Neural progenitor cell (in vitro differentiated cells): ENCODE measurements around the gene SLC12A7.

Source experiments
- CTCF ChIP-seq: fragments of 200-600 bp; sonication (generic); IDR thresholded peaks from 2 replicates; pipeline ENCODE4 v1.5.1; 2017; ENCODE audit warnings: antibody characterized with exemption, mild to moderate bottlenecking
- EZH2 ChIP-seq: fragments of 200-600 bp; sonication (generic); IDR thresholded peaks from 2 replicates; pipeline ENCODE4 v1.6.1; 2017; ENCODE audit warnings: antibody characterized with exemption, mild to moderate bottlenecking, moderate library complexity
- EZH2phosphoT487 ChIP-seq: fragments of 200-600 bp; sonication (generic); IDR thresholded peaks from 2 replicates; pipeline ENCODE4 v1.6.1; 2017; ENCODE audit warnings: antibody characterized with exemption

GRCh38 chr5:1020452-1020961 is 91.4 kb downstream of the SLC12A7 start:
- no peak for TF ChIP-seq CTCF
- no peak for TF ChIP-seq EZH2
- no peak for TF ChIP-seq EZH2phosphoT487
